ENCODE results near the gene SEPHS1.
"Not testable (repeated sequence)": the region's sequence is repeated elsewhere in the genome, so short reads cannot be mapped to it uniquely, and the experiment has no call there.

SEPHS1 gene

DNA sequence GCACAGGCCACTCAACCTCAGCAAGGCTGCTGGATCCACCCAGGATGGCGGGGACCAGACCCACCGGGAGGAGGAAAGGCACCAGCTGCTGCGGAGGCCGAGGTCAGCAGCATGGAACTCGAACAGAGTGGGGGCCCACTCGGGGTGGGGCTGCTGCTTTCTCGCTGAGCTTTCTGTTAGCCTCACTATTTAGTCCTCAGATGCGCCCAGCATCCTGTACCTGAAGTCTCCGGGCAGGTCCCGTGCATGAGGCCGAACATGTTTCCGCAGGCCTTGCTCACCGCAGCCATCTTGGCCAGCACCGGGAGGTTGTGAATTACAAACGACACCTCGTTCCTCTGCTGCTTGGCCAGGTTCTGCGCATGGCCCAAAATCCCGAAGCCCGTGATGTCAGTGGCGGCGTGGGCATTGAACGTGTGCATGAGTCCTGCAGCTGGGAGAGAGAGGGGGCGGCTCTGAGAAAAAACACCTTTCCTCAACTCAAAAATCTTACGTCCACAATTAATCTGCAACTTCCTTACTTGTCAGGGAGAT, 25.4 kb downstream of the SEPHS1 start:
- no peak for DNase-seq

DNA sequence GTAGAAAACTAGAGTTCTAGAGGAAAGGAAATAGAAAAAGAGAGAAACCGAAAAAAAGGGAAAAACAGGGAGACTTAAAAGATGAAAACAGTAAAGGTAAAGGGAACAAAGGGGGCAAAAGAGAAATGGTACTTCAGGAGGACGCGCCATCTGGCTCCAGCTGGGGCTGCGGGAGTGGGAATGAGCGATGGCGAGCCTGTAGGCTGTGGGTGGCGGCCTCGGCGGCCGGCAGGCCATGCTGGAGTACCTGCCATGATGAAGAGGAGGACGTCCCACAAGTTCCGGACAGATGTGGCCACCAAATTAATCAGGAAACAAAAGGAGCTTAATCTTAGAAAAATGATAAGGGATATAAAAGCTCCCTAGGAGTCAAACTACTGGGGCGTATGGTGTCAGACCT, 26.5 kb downstream of the SEPHS1 start:
- DNase-seq, result no peak

DNA sequence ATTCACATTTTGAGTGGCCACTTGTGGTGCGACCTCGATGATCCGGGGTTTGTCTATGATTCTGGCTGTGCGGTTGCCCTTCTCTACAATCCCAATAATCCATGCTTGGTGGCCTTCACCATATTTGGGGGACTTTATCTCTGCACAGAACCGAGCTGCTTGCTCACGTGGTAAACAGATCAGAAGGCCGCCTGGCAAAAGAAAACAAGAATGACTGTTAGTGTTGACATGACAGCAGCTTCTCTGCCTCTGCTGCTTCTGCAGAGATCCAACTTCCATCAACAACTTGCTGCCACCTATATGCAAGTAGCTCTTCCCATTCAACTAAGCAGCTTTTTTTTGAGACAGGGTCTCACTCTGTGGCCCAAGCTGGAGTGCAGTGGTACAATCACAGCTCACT, 28.9 kb downstream of the SEPHS1 start:
- DNase-seq, result no peak

DNA sequence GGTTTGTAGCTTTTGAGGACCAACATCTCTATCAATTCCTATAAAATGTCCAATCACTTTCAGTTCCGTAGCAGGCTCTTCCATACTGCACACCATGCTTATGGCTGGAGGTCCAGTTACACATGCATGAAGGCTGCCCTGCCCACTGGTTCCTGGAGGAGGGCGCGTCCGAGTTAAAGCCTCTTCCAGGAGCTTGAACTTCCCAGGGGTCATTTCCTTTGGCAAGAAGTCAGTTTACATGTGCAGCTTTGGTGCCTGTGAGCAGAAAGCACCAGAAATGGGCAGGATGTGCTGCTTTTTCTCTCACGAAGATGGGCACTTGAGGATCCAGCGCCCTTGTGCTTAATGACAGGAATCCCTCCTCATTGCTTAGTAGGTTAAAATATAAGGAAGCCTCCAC, 30.6 kb downstream of the SEPHS1 start:
- DNase-seq, result no peak

DNA sequence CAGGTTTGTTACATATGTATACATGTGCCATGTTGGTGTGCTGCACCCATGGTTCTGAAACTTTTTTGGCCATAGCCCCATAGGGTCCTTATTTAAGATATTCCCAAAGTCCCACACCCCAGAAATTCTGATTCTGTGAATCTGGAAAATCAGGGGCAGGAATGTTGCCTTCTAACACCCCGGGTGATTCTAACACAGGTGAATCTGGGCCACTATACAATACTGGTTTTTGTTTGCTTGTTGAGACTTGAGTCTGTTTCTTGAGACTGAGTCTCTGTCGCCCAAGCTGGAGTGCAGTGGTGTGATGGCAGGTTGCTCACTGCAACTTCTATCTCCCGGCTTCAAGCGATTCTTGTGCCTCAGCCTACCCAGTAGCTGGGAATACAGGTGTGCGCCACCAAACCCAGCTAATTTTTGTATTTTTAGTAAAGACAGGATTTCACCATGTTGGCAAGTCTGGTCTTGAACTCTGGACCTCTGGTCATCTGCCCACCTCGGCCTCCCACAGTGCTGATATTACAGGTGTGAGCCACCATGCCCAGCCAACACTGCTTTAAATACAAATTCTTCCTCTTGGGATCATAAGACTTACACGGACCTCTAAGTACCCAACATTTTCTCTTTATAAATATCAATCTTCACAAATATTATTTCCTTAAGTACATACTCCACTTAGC, 31.3 kb downstream of the SEPHS1 start:
- no peak for DNase-seq

DNA sequence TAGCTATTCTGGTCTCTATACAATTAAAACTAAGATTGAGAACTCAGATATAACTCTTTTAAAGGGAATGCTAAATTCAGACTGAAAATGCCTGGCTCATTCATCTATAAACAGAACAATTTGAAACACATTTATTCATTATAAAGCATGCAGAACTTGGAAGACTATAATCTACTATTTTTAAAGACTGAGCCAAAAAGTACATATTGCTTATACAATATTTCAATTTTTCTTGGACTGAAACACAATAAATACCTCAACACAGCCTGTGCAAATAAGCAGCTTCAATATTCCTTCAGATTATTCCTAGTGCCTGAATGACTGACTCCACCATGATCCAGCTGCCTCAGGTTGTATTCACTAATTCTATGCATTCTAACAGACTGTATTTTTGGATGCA, 32.7 kb downstream of the SEPHS1 start:
- DNase-seq, result no peak

DNA sequence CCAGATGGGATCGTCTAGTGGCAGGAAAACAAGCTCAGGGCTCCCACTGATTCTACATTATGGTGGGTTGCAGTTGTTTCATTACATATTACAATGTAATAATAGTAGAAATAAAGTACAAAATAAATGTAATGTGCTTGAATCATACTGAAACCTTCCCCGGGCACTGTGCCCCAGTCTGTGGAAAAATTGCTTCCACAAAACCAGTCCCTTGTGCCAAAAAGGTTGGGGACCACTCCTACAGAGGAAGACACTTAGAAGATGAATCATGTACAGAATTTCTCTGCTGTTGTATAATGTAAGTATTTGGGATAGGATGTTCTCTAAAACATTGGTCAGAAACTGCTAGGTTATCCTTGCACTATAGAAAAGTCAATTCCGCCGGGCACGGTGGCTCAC, 36.9 kb downstream of the SEPHS1 start:
- DNase-seq, result peak; percentile 44

DNA sequence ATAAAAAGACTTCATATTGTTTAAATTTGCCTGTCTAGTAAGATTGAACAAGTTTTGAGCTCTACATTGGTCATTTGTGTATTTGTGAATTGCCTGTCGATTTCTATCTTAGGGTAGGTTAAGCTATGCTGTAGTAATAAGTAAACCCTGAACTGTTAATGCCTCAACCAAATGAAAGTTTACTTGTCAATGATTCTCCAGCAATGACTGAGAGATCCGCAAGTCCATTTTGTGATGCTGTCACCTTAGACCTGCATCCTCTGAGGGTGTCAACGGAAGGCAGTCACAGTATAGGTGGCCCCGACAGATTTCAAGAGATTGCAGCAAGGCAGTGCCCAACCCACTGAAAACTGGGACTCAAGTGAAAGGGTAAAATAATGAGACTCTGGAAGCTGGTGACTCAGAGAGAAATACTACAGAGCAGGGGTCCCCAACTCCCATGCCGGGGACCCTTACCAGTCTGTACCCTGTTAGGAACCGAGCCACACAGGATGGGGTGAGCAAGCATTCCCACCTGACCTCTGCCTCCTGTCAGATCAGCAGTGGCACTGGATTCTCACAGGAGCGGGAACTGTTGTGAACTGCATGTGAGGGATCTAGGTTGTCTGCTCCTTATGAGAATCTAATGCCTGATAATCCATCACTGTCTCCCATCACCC, 37.4 kb downstream of the SEPHS1 start:
- no peak for DNase-seq

DNA sequence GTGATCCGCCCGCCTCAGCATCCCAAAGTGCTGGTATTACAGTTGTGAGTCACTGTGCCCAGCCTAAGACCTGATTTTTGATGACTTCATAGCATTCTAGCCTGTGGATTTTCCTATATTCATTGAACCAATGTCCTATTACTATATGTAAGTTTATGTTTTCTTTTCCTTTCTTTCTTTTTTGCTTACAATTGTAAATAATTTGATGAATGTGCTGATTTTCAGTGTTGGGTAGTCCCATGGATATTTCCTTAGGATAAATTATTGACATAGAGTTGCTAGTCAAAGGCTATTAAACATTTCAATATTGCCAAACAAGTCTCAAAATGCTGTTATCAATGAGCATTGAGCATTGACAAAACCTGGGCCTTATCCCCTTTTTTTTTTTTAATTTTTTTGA, 38.3 kb downstream of the SEPHS1 start:
- no peak for DNase-seq

DNA sequence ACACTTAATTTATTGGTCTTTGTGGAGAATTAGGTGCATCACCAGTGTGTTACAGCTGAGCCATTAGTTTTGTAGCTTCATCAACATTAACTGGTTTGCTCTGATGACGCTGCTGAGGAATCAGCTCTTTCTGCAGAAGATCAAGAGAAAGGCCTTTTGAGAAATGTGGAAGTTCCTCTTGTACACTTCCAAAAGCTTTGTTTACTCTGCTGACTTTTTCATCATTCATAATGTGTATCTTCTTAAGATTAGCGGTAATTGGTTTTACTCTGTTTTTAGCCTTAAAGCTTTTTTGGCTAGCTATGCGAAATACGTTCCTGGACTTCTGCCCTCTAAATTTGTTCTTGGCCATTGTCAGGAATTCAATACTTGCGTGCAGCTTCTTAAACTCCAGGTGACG, 40.0 kb downstream of the SEPHS1 start:
- no peak for DNase-seq

DNA sequence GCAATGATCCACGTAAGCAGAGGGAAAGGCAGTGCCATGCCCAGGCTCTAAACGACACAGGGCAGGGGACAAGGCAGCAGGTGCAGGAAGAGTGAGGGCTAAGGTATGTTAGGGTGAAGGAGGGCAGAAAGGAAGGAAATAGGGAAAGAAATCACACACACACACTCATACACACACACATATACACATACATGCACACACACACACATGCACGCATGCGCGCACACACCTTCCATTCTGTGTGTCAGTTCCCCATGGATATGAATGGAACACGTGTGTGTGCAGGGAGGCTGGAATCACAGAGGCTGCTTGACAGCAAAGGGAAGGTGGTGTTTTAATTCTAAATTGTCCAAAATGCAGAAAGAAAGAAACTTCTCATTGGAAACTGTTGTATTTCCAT, 42.0 kb downstream of the SEPHS1 start:
- DNase-seq, result no peak

DNA sequence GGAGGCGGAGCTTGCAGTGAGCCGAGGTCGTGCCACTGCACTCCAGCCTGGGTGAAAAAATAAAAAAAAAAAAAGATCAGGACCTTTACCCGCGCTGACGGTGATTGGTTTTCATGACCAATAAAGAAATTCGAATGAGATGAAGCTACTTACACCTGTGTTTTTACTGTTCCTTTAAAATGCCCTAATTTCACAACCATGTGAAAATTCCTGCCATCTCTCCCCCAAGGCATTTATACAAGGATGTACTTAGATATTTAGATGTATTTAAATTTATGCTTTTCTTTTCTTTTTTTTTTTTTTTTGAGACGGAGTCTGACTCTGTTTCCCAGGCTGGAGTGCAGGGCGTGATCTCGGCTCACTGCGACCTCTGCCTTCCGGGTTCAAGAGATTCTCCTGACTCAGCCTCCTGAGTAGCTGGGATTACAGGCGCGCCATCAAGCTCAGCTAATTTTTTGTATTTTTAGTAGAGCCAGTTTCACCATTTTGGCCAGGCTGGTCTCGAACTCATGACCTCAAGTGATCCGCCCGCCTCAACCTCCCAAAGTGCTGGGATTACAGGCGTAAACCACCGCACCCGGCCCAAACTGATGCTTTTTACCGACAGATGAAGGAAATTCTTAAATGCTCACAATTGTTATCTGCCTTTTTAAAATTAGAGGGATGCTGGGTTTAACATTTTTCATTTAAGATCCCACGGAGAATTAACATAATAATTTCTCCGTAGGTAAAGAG, 45.1 kb downstream of the SEPHS1 start:
- no peak for DNase-seq

DNA sequence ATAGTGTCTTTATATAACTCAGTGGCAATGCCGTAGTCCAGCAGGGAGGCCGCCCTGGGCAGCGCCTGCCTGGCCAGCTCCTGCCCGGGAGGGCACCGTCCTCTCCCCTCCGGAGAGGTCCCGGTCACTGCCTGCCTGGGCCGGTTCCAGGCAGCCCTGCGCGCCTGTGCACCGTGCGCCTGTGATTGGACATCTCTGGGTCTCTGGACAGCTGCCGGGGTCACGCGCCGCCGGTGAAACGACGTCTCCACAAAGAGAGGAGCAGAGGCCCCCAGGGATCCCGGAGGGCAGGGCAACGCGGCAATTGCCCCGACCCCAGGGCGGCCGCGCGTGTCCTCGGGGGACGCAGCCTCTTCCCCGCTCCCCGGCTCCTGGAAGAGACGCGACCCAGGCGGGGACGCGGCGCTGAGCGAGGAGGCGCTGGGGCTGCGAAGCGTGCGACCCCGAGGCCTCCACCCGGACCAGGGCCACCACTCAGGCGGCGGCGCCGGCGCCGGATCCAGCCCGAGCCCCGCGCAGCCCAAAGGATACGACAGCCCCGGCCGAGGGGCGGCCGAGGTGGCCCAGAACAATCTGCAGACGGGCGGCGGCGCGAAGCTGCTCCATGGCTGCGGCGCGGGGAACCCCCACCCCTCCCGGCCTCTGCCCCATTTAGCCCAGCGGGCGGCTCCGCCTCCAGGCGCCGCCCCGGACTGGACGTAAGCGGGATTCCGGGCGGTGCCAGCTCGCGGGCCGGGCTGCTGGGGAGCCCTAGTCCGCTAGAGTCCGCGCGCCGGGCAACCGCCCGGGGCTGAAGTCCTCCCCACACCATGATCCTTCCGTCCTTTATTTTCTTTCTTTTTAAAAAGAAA, 48.4 kb downstream of the SEPHS1 start, which contains the start of gene PHYH:
PHYH (minus strand) TSS at position 628 of the 851 bp plus-strand sequence; CDS start at position 606, 22 bp downstream.
- DNase-seq, result peak; percentile 93

DNA sequence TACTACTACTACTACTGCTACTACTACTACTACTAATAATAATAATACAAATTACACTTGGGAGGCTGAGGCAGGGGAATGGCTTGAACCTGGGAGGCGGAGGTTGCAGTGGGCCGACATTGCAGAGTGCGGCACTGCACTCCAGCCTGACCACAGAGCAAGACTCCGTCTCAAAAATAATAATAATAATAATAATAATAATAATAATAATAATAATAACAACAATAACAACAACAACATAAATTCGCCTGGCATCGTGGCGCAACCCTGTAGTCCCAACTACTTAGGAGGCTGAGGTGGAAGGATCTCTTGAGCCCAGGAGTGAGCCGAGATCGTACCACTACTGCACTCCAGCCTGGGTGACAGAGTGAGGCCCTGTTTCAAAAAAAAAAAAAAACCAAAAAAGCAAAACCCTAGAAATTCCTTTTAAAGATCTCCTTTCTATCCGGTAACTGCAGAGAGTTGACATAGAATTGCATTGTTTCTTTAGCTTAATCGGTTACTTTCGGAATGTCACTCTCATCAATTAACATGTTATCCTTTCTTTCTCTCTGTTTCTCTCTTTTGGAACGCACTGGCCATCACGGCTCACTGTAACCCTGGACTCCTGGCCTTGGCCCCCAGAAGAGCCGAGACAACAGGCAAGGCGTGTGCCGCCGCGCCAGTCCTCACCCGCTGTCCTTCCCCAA, 49.2 kb downstream of the SEPHS1 start:
- no peak for DNase-seq

DNA sequence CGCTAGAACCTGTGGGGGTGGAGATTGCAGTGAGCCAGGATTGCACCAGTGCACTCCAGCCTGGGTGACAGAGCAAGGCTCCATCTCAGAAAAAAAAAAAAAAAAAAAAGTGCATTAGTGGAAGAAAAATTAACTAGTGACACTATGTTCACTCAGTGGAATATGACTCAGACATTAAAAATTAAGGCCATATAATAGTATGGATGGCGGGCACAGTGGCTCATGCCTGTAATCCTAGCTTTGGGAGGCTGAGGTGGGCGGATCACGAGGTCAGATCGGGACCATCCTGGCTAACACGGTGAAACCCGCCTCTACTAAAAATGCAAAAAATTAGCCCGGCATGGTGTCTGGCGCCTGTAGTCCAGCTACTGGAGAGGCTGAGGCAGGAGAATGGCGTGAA, 51.6 kb downstream of the SEPHS1 start:
- no peak for DNase-seq

DNA sequence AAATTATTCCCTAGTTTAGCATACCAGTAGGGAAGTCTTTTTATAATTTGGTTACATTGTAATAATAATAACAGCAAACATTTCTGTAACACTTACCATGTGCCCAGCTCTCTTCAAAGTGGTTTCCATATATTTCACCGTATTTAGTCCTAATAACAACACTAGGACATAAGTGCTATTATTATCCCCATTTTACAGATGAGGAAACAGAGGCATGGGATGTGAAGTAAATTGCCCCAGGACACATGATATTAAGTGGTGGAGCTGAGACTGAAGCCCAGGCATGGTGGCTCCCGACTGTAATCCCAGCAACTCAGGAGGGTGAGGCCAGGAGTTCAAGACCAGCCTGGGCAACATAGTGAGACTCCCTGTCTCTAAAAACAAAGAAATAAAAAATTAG, 53.3 kb downstream of the SEPHS1 start:
- DNase-seq, result no peak

DNA sequence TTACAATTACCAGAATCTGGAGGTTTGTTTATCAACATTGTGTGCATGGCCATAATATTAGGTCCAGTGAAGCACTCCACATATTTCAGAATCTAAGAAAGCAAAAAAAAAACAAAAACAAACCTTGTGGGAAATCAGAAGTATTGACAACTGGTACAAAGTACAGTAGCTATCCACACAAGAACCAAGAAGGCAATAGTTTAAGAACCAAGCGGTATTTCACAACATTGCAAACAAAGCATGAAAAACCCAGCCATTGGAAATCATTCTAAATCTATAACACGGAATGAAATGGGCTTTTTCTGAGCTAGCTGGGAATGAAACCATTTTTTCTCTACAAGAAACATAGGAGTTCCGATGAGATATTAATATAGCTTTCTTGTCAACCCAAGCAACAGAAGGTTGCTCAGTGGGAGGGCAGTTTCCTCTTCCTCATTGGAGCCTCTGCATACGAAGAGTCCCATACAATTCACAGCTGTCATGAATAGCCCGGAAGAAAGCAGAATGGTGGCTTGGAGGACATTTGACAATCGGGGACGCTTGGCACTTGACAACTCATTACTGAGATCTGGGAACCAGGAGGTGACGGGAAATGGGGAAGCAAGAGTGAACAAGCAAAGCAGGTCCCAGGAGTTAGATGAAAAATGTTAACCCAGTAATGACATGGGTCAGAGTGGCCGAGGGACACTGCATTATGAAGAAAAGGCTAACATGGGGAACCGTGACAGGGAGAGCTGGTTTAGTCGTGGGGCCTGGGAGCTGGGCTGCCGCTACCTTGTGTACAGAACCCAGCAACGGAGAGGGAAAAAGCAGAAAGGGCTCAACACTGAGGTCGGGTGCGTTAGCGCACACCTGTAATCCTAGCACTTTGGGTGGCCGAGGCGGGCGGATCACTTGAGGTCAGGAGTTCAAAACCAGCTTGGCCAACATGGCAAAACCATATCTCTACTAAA, 56.0 kb downstream of the SEPHS1 start:
- no peak for DNase-seq

DNA sequence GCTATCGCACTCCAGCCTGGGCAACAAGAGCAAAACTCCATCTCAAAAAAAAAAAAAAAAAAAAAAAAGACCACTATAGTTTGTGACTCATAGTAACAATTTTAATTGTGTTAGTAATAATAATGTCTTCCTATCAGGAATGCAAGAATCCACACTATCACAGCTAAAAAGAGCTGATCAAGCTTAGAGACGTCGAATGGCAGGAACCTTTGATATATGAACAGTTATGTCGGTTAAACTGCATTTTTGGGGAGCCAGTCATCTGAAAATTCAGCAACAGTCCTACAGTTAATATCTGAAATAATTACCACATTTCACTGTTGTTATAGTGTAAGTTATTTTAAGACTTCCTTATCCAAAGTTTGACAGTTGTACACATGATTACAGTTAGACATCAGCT, 57.0 kb downstream of the SEPHS1 start:
- DNase-seq, result no peak

DNA sequence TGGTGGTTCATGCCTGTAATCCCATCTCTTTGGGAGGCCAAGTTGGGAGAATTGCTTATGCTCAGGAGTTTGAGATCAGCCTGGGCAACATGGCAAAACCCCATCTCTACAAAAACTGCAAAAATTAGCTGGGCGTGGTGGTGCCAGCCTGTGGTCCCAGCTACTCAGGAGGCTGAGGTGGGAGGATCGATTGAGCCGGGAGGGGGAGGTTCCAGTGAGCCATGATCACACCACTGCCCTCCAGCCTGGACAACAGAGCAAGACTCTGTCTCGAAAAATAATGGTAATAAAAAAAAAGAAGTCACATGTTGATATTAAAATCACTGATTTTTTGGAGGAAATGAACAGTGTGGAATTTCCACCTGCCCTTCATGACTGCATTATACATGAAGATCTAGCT, 64.0 kb downstream of the SEPHS1 start:
- no peak for DNase-seq

DNA sequence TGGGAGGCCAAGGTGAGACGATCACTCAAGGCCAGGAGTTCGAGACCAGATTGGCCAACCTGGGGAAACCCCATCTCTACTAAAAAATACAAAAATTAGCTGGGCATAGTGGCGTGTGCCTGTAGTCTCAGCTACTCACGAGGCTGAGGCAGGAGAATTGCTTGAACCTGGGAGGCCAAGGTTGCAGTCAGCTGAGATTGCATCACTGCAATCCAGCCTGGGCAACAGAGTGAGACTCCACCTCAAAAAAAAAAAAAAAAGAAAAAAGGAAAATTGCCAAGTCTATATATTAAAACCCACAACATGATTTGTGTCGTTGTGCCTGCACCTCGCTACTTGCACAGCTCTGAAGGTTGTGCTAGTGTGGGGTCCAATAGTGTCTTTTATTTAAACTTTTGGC, 65.7 kb downstream of the SEPHS1 start:
- DNase-seq, result not testable (repeated sequence)

DNA sequence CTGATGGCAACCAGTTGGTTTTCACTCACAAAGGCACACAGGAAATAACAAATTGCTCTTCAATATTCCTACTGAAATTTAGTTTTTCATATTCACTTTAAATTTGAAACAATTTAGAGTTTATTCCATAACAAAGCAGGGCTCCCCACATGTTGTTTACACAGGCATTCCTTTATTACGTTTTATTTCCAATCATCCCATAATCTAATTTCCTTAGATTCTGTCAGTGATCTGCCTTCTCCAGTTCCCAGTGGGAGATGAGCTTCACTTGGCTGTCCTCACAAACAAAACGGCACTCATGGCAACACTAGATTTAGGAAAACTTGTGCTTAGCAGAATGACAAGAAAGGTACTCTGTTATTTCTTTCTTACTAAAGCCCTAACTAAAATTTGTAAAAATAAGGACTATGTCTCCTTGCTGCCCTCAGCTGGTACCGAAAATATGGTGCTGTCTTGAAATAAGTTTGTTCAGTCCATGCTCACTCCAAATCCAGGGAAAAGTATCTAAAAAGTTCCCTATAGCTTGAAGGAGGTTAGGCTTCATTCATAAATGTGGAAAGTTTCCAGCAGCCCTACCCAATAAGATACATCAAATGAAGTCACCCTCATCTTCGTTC, 71.2 kb downstream of the SEPHS1 start:
- DNase-seq, result peak; percentile 32

Data from femur (tissue), 1 donor.